ENCODE measurements around the gene BICC1. TPM values are rescaled to one million over a fixed set of nuclear protein-coding genes. Genes with fewer than 3 reads are reported as not detected.

BICC1 gene
- total RNA-seq = 32.5 TPM

- DNase-seq = peak; percentile 88
These were observed at the start of gene BICC1 for GRCh38 chr10:58512491-58513187. Gene BICC1, plus strand, starts transcription at chr10:58512872. Its CDS starts 272 bp downstream, at chr10:58513144.

DNA sequence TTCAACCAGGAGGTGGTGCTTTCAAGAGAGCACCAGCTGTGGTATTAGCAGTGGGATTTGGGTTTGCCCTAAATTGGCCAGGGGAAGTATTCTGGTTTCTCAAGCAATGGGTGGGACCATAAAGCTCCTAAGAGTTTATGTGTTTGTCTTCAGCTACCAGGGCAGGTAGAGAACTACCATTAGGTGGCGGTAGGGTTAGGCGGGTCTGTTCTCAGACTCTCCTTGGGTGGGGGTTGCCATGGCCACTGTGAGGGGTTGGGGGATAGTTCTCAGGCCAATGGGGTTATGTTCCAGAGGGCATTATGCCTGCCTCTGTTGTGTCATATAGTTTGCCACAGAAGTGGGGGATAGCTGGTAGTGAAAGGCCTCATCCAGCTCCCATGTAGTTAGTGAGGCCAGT lies 47.7 kb upstream of the BICC1 start:
- DNase-seq = no peak

GRCh38 chr10:58465629-58466028 lies 47.0 kb upstream of the BICC1 start:
- DNase-seq = no peak

- no peak for DNase-seq
These were observed 44.6 kb upstream of the BICC1 start for GRCh38 chr10:58467931-58468635.

DNA sequence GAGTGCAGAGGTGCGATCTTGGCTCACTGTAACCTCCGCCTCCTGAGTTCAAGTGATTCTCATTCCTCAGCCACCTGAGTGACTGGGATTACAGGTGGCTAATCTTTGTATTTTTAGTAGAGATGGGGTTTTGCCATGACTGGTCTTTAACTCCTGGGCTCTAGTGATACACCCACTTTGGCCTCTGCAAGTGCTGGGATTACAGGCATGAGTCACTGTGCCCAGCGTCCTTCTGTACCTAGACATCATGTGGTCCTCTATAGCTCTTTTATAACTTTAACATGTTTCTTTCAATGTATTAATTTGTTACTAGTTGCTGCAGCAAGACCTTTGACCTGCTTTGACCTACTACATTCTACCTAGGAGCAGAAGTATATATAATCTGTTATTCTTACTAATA lies 38.7 kb upstream of the BICC1 start:
- DNase-seq = no peak

DNA sequence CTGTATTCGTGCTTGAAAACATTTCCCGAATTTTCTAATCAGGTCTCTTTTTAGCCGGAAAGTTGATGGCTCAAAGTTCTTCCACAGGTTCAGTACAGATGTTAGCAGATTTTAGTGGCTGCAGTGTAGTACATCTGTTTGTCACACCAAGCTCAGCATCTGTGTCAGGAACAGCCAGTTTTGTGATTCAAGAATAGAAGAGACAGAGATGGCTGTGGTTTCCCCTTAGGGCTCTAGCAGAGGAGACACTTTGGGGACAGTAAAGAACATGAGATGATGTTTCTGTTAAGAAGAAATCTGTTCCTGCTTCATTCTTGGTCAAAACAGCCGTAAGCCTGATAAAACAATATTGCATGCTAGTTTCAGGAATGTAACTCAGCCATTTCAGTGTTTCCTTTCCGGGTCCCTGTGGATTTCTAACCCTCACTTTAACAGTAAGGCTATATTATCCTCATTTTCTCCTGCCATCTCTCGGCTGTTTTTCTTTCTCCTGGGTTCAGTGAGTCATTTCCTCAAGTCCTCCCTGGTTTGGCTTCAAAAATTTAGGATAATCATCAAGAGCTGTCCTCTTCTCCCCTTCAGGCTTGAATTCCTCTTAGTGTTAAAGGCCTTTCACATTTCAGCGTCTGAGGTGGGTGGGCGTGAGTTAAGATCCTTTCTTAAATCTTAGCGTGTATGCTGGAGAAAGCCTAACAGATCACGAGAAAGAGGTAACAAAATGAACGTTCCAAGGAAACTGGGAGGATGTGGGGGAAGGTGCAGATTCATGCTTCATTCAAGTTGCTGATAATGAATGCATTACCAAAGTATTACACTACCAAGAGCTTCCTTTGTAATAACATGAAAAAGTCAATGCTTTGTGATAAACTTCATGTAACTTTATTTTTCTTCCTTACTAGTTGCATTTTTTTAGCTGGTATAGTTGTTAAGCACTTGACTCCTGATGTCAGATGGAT lies 37.1 kb upstream of the BICC1 start:
- DNase-seq = peak; percentile 51

- DNase-seq = peak; percentile 55
These were observed 35.5 kb upstream of the BICC1 start for GRCh38 chr10:58477122-58477521.

- DNase-seq = no peak
These were observed 34.8 kb upstream of the BICC1 start for GRCh38 chr10:58477902-58478301.

DNA sequence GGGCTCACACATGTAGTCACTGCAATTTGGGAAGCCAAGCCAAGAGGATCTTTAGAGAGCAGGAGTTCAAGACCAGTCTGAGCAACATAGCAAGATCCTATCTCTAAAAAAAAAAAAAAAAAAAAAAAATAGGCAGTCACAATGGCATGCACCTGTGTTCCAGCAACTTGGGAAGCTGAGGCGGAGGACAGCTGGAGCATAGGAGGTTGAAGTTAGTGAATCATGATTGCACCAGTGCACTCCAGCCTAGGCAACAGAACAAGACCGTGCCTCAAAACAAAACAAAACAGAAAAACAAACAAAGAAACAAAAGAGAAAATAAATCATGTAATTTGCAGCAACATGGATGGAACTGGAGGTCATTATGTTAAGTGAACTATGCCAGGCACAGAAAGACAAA lies 33.6 kb upstream of the BICC1 start:
- DNase-seq = no peak

DNA sequence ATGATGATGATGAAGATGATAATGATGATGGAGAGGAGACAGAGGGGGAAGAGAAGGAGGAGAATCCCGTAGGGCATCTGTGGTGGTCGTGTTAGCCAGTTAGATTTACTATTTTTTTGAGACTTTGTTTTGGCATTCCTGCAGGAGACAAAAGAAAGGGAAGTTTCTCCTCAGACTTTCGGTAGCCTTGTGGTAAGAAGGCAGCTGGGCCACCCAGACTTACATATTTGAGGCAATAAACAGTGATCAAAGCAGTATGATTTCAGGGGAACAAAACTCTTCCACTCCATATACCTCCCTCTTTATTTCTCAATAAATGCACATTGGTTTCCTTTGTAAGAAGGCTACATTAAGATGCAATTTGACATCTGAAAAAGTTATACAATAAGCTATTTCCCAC lies 32.4 kb upstream of the BICC1 start:
- DNase-seq = no peak

- DNase-seq = no peak
These were observed 31.0 kb upstream of the BICC1 start for GRCh38 chr10:58481569-58482109.

- peak; percentile 35 for DNase-seq
These were observed 25.9 kb upstream of the BICC1 start for GRCh38 chr10:58486821-58487220.

DNA sequence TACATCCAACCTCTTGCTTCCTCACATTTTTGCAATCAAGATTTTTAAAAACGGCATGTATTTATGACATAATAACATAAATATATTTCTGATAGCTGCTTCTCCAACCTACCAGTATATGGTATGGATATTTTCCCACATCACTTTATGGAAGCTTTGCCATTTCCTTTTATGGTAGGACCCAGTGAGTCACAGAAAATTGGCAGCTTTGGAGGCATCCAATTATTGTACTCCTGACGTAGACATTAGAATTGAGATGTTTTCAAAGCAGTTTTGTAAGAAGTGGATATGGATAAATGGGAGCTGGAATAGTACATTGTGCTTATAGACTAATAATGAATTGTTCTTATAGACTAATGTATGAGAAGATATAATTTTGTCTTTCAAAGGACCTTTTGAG lies 23.8 kb upstream of the BICC1 start:
- DNase-seq = no peak

GRCh38 chr10:58502956-58503355 lies 9.7 kb upstream of the BICC1 start:
- DNase-seq = no peak

- DNase-seq = no peak
These were observed 4.4 kb upstream of the BICC1 start for GRCh38 chr10:58508316-58508715.

DNA sequence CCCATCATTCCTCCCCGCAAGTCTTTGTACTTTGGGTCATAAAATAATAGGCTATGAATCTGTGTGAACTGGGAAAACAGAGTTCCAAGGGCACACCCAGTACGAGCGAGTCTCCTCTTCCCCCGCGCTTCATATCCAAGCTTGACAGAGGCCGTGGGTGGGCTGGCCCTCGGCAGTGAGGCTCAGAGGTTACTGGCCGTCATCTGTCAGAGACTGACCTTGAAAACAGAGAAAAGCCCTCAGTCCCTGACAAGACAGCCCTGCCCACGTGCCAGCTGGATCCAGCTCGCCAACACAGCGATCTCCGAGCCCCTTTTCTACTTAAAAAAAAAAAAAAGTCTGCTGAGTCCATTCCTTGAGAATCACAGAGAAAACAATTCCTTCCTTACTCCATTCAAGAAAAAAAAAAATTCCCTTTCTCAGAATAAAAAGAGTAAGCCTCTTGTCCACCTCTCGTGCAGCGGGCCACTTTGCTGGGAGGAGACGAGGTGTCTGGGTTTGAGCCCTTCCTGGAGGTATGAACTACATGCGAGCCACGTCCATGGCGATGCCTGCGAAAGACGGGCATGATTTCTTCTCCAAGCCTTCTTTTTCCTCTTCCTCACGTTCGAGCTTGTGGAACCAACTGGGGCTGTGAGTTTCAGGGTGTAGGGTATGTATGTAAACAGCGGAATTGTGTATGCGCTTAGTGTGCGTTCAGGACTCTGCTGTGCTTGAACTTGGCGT lies 744 bp upstream of the BICC1 start:
- DNase-seq = no peak

DNA sequence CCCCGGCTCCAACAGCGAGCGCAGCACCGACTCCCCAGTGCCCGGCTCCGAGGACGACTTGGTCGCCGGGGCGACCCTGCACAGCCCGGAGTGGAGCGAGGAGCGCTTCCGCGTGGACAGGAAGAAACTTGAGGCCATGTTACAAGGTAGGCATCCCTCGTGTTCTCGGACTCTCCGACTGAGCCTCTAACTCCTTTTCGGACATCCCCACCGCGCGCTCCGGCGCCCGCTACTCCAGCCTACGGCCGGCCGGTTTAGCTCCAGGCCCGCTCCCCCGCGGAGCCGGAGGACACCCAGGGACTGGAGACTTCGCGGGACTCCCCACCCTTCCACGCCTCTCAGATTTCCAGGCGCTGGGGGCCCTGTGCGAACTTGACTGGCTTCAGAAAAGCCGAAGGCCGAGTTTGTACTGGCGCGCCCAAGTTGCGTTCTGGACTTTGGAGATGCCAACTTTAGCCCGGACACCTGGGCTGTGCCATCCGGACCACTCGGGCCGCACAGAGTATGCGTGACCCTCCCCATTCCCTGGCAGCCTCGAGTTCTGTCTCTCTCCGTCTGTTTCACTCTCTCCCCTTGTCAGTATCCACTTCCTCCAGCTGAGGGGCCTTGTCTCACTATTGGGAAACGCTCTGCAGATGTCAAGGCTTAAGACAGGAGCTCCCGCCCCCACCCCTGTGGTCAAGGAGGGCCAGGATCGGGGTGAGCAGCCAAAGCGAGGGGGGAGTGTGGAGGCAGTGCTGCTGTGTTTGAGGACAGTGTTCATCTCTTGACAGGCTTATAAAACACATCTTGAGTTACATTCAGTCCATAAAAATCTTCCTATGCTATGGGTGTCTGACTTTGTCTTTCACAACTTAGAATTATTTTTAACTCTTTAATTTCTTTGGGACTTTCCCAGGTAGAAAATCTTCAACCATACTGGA lies 777 bp downstream of the BICC1 start:
- DNase-seq = peak; percentile 90

GRCh38 chr10:58514111-58514770 lies 1.6 kb downstream of the BICC1 start:
- no peak for DNase-seq

- DNase-seq = no peak
These were observed 2.7 kb downstream of the BICC1 start for GRCh38 chr10:58515291-58515941.

- DNase-seq = no peak
These were observed 3.4 kb downstream of the BICC1 start for GRCh38 chr10:58516119-58516518.
